Lower lobe of right lung (tissue), 2 donors: Measurements from ENCODE around the gene CPB2. TPM values are rescaled to one million over a fixed set of nuclear protein-coding genes. Genes with fewer than 3 reads are reported as not detected.

ENCODE experiments used
- ATAC-seq, 2 donors: fragments of 200-7000 bp; cut with Tn5 transposase; one replicate each; pipeline ENCODE4 v1.9.1; 2020 to 2022; ENCODE audit warnings: mild to moderate bottlenecking in 2 of 2, moderate library complexity in 2 of 2
- DNase-seq: peaks from one replicate; pipeline ENCODE4 v3.0.0-alpha.2; 2020
- H3K27ac ChIP-seq: fragments of 200-600 bp; one replicate; pipeline ENCODE4 v1.8.0; 2022
- H3K27me3 ChIP-seq: fragments of 200-600 bp; one replicate; pipeline ENCODE4 v1.8.0; 2022; ENCODE audit warnings: low read depth
- H3K36me3 ChIP-seq: fragments of 200-600 bp; one replicate; pipeline ENCODE4 v1.8.0; 2022; ENCODE audit warnings: mild to moderate bottlenecking
- H3K4me1 ChIP-seq: fragments of 200-600 bp; one replicate; pipeline ENCODE4 v1.8.0; 2022
- H3K4me3 ChIP-seq: fragments of 200-600 bp; one replicate; pipeline ENCODE4 v1.8.0; 2022; ENCODE audit warnings: mild to moderate bottlenecking
- H3K9me3 ChIP-seq: fragments of 200-600 bp; one replicate; pipeline ENCODE4 v1.8.0; 2022
- intact Hi-C: fragments of 100-400 bp; cut with DNase I; formaldehyde crosslinking; loops from one replicate; pipeline ENCODE4 v1.11.0; 2022
- total RNA-seq: library from RNA; stranded (reverse); fragmentation: NEBNext Ultra II Directional; extraction: Animal tissue kit (Norgen Biotek cat#: 25700); gene quantifications from one replicate; pipeline ENCODE4 v1.2.1, GENCODE V29; 2021
- TF ChIP-seq, protein P1 (sequence below): fragments of 200-600 bp; IDR thresholded peaks from one replicate; pipeline ENCODE4 v1.8.0; 2022; ENCODE audit warnings: antibody characterized with exemption, mild to moderate bottlenecking
- donor health status: DM: no; HTN: yes; CAD: no; lungs with severe emphysema.

CPB2 gene
- total RNA-seq, 1 donor from 2014 or later: 33.5 TPM

DNA sequence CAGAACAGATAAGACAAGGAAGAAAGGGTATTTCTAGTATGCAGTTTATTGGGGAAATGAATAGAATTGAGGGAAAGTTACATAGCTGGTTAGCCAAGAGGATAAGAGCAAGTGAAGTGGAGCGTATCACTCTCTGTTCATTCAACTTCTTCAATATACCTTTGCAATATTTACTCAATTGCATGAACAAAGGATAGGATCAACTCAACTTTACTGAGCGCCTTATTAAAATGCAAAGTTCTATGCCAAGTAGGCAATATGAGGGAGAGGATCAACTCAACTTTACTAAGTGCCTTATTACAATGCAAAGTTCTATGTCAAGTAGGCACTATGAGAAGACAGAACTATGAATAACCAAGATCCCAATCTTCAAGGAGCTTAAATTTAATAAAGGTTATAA, 96.2 kb downstream of the CPB2 start:
- ATAC-seq (no peak), DNase-seq (no peak)
- intact Hi-C loops: no loop called here
- H3K27ac ChIP-seq: no peak overlapping the region
- H3K36me3 ChIP-seq: peaks cover 72% of the 10 kb centered on the region
- TF ChIP-seq, protein P1, sequence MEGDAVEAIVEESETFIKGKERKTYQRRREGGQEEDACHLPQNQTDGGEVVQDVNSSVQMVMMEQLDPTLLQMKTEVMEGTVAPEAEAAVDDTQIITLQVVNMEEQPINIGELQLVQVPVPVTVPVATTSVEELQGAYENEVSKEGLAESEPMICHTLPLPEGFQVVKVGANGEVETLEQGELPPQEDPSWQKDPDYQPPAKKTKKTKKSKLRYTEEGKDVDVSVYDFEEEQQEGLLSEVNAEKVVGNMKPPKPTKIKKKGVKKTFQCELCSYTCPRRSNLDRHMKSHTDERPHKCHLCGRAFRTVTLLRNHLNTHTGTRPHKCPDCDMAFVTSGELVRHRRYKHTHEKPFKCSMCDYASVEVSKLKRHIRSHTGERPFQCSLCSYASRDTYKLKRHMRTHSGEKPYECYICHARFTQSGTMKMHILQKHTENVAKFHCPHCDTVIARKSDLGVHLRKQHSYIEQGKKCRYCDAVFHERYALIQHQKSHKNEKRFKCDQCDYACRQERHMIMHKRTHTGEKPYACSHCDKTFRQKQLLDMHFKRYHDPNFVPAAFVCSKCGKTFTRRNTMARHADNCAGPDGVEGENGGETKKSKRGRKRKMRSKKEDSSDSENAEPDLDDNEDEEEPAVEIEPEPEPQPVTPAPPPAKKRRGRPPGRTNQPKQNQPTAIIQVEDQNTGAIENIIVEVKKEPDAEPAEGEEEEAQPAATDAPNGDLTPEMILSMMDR: no peak
- H3K4me1 ChIP-seq: no peaks in the 10 kb centered on the region
- no peaks in the 10 kb centered on the region for H3K27me3 ChIP-seq
- no peaks in the 10 kb centered on the region for H3K9me3 ChIP-seq
- H3K4me3 ChIP-seq: no peak overlapping the region

DNA sequence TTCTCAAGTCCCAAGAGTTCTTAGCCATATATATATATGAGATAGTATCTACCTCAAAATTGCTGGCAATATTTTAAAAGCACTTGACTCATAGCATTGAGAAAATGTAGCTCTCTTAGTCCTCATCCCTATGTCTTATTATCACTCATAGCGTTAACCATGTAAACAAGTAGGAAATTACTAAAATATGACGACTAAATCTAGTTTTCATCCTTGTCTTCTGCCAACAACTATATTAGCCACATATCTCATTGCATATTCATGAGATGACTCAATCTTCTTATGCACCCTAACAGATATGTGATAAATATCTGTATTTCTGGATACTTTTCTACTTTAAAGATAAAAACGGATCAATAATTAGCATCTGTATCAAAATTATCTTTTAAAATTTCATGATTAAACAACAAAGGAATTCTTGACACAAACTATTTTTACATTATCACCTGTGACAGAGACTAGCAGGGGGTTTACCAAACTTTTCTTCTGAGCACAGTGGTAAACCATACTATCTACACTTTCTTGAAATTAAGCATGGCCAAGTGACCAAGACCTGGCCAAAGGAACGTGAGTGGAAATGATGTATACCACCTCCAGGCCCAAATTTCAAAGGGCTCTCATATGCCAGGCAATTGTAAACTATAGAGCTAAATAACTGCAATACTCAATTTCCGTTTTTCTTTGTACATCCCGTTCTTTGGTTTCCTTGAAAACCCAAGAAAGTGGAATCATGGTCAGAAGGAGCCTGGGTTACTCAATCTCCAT, 98.0 kb downstream of the CPB2 start:
- DNase-seq (no peak), ATAC-seq (no peak)
- Histone ChIP-seq H3K4me1 (no peaks in the 10 kb centered on the region), H3K9me3 (no peaks in the 10 kb centered on the region), H3K36me3 (peaks cover 78% of the 10 kb centered on the region), H3K4me3 (no peak overlapping the region), H3K27ac (no peak overlapping the region), H3K27me3 (no peaks in the 10 kb centered on the region)
- intact Hi-C loops: no loop called here
- TF ChIP-seq, protein P1: no peak

DNA sequence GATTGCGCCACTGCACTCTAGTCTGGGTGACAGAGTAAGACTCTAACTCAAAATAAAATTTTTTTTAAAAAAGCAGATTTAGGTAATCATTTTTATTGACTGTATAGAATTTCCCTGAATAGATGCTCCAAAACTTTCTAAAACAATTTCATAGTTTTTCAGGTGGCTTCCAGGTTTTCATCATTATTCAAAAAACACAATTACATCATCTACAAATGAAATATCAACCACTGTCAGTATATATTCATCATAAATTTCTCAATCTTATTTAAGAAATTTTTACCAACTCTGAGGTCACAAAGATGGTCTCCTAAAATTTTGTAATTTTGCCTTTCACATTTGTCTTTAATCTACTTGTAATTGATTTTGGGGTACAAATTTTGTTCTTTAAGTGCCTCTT, 100.3 kb downstream of the CPB2 start:
- TF ChIP-seq, protein P1: no peak
- no peak overlapping the region for H3K27ac ChIP-seq
- no peaks in the 10 kb centered on the region for H3K4me1 ChIP-seq
- intact Hi-C loops: no loop called here
- no peaks in the 10 kb centered on the region for H3K27me3 ChIP-seq
- no peak overlapping the region for H3K4me3 ChIP-seq
- no peaks in the 10 kb centered on the region for H3K9me3 ChIP-seq
- DNase-seq (no peak), ATAC-seq (no peak)
- peaks cover 80% of the 10 kb centered on the region for H3K36me3 ChIP-seq

Other genes with a start within 250 kb of the CPB2 start
- gene ZC3H13, start 52.3 kb downstream of the CPB2 start, total RNA-seq: 52.0 TPM
- gene LCP1, start 77.1 kb upstream of the CPB2 start, total RNA-seq: 371 TPM
- gene LRRC63, start 106.9 kb upstream of the CPB2 start, total RNA-seq: 1.7 TPM